H9 (cell line): ENCODE measurements around the gene JMJD1C. TPM values are rescaled to one million over a fixed set of nuclear protein-coding genes. Genes with fewer than 3 reads are reported as not detected.

ENCODE experiments used
- DNase-seq: peaks from one replicate; pipeline ENCODE4 v3.0.0-alpha.2; 2017
- H2AFZ ChIP-seq: one replicate; pipeline ENCODE4 v1.6.1; 2013; ENCODE audit warnings: mild to moderate bottlenecking, low read length, control low read depth, moderate library complexity
- H2AK5ac ChIP-seq: 2 replicates; pipeline ENCODE4 v1.6.1; 2013; ENCODE audit warnings: low read length, control low read depth, mixed read lengths; ENCODE audit not compliant: insufficient read length
- H2BK120ac ChIP-seq: one replicate; pipeline ENCODE4 v1.6.1; 2013; ENCODE audit warnings: low read depth, mild to moderate bottlenecking, low read length, control low read depth, inconsistent platforms; ENCODE audit not compliant: poor library complexity, severe bottlenecking
- H2BK12ac ChIP-seq: 2 replicates; pipeline ENCODE4 v1.6.1; 2013; ENCODE audit warnings: low read length, control low read depth, mixed read lengths, low read depth; ENCODE audit not compliant: insufficient read length
- H2BK15ac ChIP-seq: 2 replicates; pipeline ENCODE4 v1.6.1; 2013; ENCODE audit warnings: low read depth, low read length, control low read depth
- H2BK20ac ChIP-seq: one replicate; pipeline ENCODE4 v1.6.1; 2013; ENCODE audit warnings: low read depth, mild to moderate bottlenecking, low read length, control low read depth, inconsistent platforms; ENCODE audit not compliant: poor library complexity, severe bottlenecking
- H2BK5ac ChIP-seq: 2 replicates; pipeline ENCODE4 v1.6.1; 2013; ENCODE audit warnings: low read length, control low read depth, mixed read lengths; ENCODE audit not compliant: insufficient read length
- H3K14ac ChIP-seq: 2 replicates; pipeline ENCODE4 v1.6.1; 2013; ENCODE audit warnings: low read length, control low read depth; ENCODE audit not compliant: insufficient read depth
- H3K18ac ChIP-seq: 2 replicates; pipeline ENCODE4 v1.6.1; 2013; ENCODE audit warnings: low read depth, mild to moderate bottlenecking, mixed read lengths, low read length, control low read depth; ENCODE audit not compliant: insufficient read length
- H3K23ac ChIP-seq: 2 replicates; pipeline ENCODE4 v1.6.1; 2013; ENCODE audit warnings: low read length, control low read depth, mixed read lengths, low read depth; ENCODE audit not compliant: insufficient read length
- H3K23me2 ChIP-seq: 2 replicates; pipeline ENCODE4 v1.6.1; 2013; ENCODE audit warnings: low read depth, mild to moderate bottlenecking, mixed read lengths, low read length, control low read depth; ENCODE audit not compliant: insufficient read length, poor library complexity, severe bottlenecking
- H3K27ac ChIP-seq: 2 replicates; pipeline ENCODE4 v1.5.1; 2013; ENCODE audit warnings: low read length, control low read depth, mixed read lengths, low read depth; ENCODE audit not compliant: insufficient read length
- H3K27me3 ChIP-seq: 2 replicates; pipeline ENCODE4 v1.6.1; 2013; ENCODE audit warnings: low read length, control low read depth, inconsistent platforms; ENCODE audit not compliant: insufficient read depth
- H3K4ac ChIP-seq: 2 replicates; pipeline ENCODE4 v1.6.1; 2013; ENCODE audit warnings: low read depth, mild to moderate bottlenecking, control low read depth, inconsistent platforms, low read length, moderate library complexity
- H3K4me1 ChIP-seq: 2 replicates; pipeline ENCODE4 v1.6.1; 2013; ENCODE audit warnings: low read length, control low read depth, inconsistent platforms; ENCODE audit not compliant: insufficient read depth
- H3K4me2 ChIP-seq: 2 replicates; pipeline ENCODE4 v1.6.1; 2013; ENCODE audit warnings: low read length, control low read depth, mixed read lengths; ENCODE audit not compliant: insufficient read length, insufficient read depth
- H3K56ac ChIP-seq: 2 replicates; pipeline ENCODE4 v1.6.1; 2013; ENCODE audit warnings: low read depth, mild to moderate bottlenecking, mixed read lengths, low read length, control low read depth; ENCODE audit not compliant: insufficient read length
- H3K79me1 ChIP-seq: 2 replicates; pipeline ENCODE4 v1.6.1; 2013; ENCODE audit warnings: low read depth, mild to moderate bottlenecking, moderate library complexity, low read length, control low read depth, inconsistent platforms; ENCODE audit not compliant: insufficient read depth, poor library complexity, severe bottlenecking
- H3K79me2 ChIP-seq: 2 replicates; pipeline ENCODE4 v1.6.1; 2013; ENCODE audit warnings: low read length, control low read depth, inconsistent platforms; ENCODE audit not compliant: insufficient read depth
- H3K9ac ChIP-seq: 2 replicates; pipeline ENCODE4 v1.6.1; 2013; ENCODE audit warnings: low read length, control low read depth, mixed read lengths; ENCODE audit not compliant: insufficient read length; ENCODE audit errors: extremely low read depth
- H3K9me3 ChIP-seq: one replicate; pipeline ENCODE4 v1.6.1; 2013; ENCODE audit warnings: low read depth, low read length, inconsistent platforms; ENCODE audit not compliant: control insufficient read depth
- H3T11ph ChIP-seq: one replicate; pipeline ENCODE4 v1.6.1; 2013; ENCODE audit warnings: mild to moderate bottlenecking, low read length, control low read depth, inconsistent platforms
- H4K20me1 ChIP-seq: one replicate; pipeline ENCODE4 v1.6.1; 2013; ENCODE audit not compliant: control insufficient read depth, insufficient read length, insufficient read depth
- H4K5ac ChIP-seq: 2 replicates; pipeline ENCODE4 v1.6.1; 2013; ENCODE audit warnings: low read depth, mild to moderate bottlenecking, mixed read lengths, low read length, control low read depth; ENCODE audit not compliant: insufficient read length
- H4K8ac ChIP-seq: replicated peaks from 2 replicates; pipeline ENCODE4 v1.6.1; 2013; ENCODE audit warnings: low read length, control low read depth, mixed read lengths, low read depth; ENCODE audit not compliant: insufficient read length
- H4K91ac ChIP-seq: 2 replicates; pipeline ENCODE4 v1.6.1; 2013; ENCODE audit warnings: low read depth, mild to moderate bottlenecking, moderate library complexity, mixed read lengths, low read length, control low read depth; ENCODE audit not compliant: insufficient read length
- H3K27ac Mint-ChIP-seq, 3 experiments: 2 replicates in 2 of 3; 3 replicates in 1 of 3; pipeline ENCODE4 v1.8.0; 2020 to 2021; ENCODE audit warnings: mixed read lengths in 3 of 3, mild to moderate bottlenecking in 1 of 3, moderate library complexity in 1 of 3
- H3K27me3 Mint-ChIP-seq: 2 replicates; pipeline ENCODE4 v1.8.0; 2021; ENCODE audit warnings: low read depth, mild to moderate bottlenecking, moderate library complexity, mixed read lengths
- H3K36me3 Mint-ChIP-seq, 3 experiments: 2 replicates in 2 of 3; 3 replicates in 1 of 3; pipeline ENCODE4 v1.8.0; 2020 to 2021; ENCODE audit warnings: low read depth in 3 of 3, mixed read lengths in 3 of 3; ENCODE audit not compliant: insufficient read depth in 1 of 3
- H3K4me1 Mint-ChIP-seq, 2 experiments: 2 replicates each; pipeline ENCODE4 v1.8.0; 2020; ENCODE audit warnings: mixed read lengths in 2 of 2
- H3K4me3 Mint-ChIP-seq, 2 experiments: 2 replicates in 1 of 2; 3 replicates in 1 of 2; pipeline ENCODE4 v1.8.0; 2020 to 2021; ENCODE audit warnings: mild to moderate bottlenecking in 2 of 2, mixed read lengths in 2 of 2, moderate library complexity in 1 of 2
- H3K9me3 Mint-ChIP-seq, 2 experiments: 2 replicates in 1 of 2; 3 replicates in 1 of 2; pipeline ENCODE4 v1.8.0; 2020; ENCODE audit warnings: mild to moderate bottlenecking in 2 of 2, mixed read lengths in 2 of 2, moderate library complexity in 1 of 2
- CTCF ChIP-seq: fragments of 200-600 bp; sonication (generic); conservative IDR thresholded peaks from 3 replicates; pipeline ENCODE4 v1.8.0; 2021; ENCODE audit warnings: antibody characterized with exemption, mild to moderate bottlenecking
- WGBS: extraction: QIAGEN DNeasy Blood & Tissue Kit; methylation state at CpG from one replicate; pipeline ENCODE4 v1.1.7; 2013; ENCODE audit warnings: missing lambda C conversion rate, low lambda C conversion rate, mixed read lengths; ENCODE audit not compliant: insufficient read length; ENCODE audit errors: extremely low coverage; 5-methylcytosine and 5-hydroxymethylcytosine counted together
- total RNA-seq: library from RNA; stranded (reverse); gene quantifications from 2 replicates; pipeline ENCODE4 v1.2.1, GENCODE V29; 2021

The JMJD1C gene
- total RNA-seq, 1 experiment from 2014 or later = 200 TPM

- no peaks in the 10 kb centered on the region for H3K27me3 ChIP-seq
- H2BK120ac ChIP-seq = no peak overlapping the region
- no peak overlapping the region for H3K27ac ChIP-seq
- H3K23ac ChIP-seq = no peak overlapping the region
- no peak overlapping the region for H2AK5ac ChIP-seq
- no peaks in the 10 kb centered on the region for H3K9me3 ChIP-seq
- H3K27me3 Mint-ChIP-seq = no peaks in the 10 kb centered on the region
- peaks cover 21% of the 10 kb centered on the region; the same call in 1 of the 2 replicates for H3K79me2 ChIP-seq
- H3K27ac Mint-ChIP-seq = no peak overlapping the region
- H3T11ph ChIP-seq = no peak overlapping the region
- no peak for TF ChIP-seq CTCF
- no peak overlapping the region for H3K4me2 ChIP-seq
- no peak overlapping the region for H2BK20ac ChIP-seq
- no peak overlapping the region for H2BK12ac ChIP-seq
- no peak overlapping the region for H2AFZ ChIP-seq
- no peak overlapping the region for H4K91ac ChIP-seq
- H3K4ac ChIP-seq = no peak overlapping the region
- WGBS = no CpG with 5 or more reads among the region's 5 CpGs
- peaks cover 2% of the 10 kb centered on the region; the same call in 1 of the 2 replicates for H3K4me1 ChIP-seq
- no peak overlapping the region for H3K18ac ChIP-seq
- H3K4me3 Mint-ChIP-seq = no peak overlapping the region
- no peak overlapping the region for H4K8ac ChIP-seq
- H3K23me2 ChIP-seq = no peaks in the 10 kb centered on the region
- no peak overlapping the region for H3K56ac ChIP-seq
- H4K20me1 ChIP-seq = no peaks in the 10 kb centered on the region
- H3K4me1 Mint-ChIP-seq = peaks cover 29 to 43% of the 10 kb centered on the region in 2 experiments
- H4K5ac ChIP-seq = no peak overlapping the region
- H3K14ac ChIP-seq = no peak overlapping the region
- no peak for DNase-seq
- H3K79me1 ChIP-seq = peaks cover 2% of the 10 kb centered on the region
- H2BK15ac ChIP-seq = no peak overlapping the region
- H3K9me3 Mint-ChIP-seq = no peaks in the 10 kb centered on the region
- peaks cover 19 to 24% (median 20%) of the 10 kb centered on the region in 3 experiments; a peak in 6 of 7 replicates for H3K36me3 Mint-ChIP-seq
- no peak overlapping the region for H3K9ac ChIP-seq
- H2BK5ac ChIP-seq = no peak overlapping the region
Observed at GRCh38 chr10:63219749-63220148, 246.0 kb downstream of the JMJD1C start.
